ENCODE measurements around the gene CBLB. TPM values are rescaled to one million over a fixed set of nuclear protein-coding genes. Genes with fewer than 3 reads are reported as not detected.

The CBLB gene
- total RNA-seq, 1 experiment from 2014 or later: 23.9 TPM

DNA sequence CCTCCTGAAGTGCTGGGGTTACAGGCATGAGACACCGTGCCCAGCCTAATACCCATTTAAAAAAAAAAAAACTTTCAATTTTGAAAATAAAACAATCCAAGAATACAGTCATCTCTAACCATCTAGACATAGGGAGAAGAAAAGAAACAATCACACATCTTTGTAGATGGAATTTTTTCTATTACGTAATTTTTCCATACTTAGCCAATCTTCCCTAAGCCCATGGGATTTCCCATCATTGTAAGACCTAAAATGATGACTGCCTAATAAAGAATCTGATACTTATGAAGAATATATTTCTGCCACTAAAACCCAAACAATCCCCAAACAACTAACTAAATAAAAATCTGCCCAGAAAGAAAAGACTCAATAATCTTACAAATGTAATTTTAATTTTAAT is 88.7 kb downstream of the CBLB start:
- Histone ChIP-seq H3K4me3 (ENCODE audit: low read length) (no peak overlapping the region), H3K4me1 (ENCODE audit: insufficient read depth, low read length) (no peaks in the 10 kb centered on the region), H3K79me2 (ENCODE audit: low read length) (no peaks in the 10 kb centered on the region), H3K36me3 (ENCODE audit: low read depth, low read length) (no peaks in the 10 kb centered on the region), H3K9me3 (ENCODE audit: low read length) (no peaks in the 10 kb centered on the region), H2AFZ (ENCODE audit: low read length) (no peak overlapping the region), H3K27ac (ENCODE audit: low read length) (no peak overlapping the region), H3K27me3 (ENCODE audit: low read length) (no peaks in the 10 kb centered on the region), H4K20me1 (ENCODE audit: low read length) (no peaks in the 10 kb centered on the region), H3K4me2 (ENCODE audit: low read length) (no peak overlapping the region), H3K9ac (ENCODE audit: low read length) (no peak overlapping the region), H3F3A (ENCODE audit: low read length, unreplicated experiment) (no peaks in the 10 kb centered on the region), H3K9me2 (replicated peaks; ENCODE audit: low read length) (no peaks in the 10 kb centered on the region)
- intact Hi-C loops (cut with micrococcal nuclease): no loop called here
- TF ChIP-seq CTCF (conservative IDR thresholded peaks at IDR 0.05; ENCODE audit: low read depth, low read length): no peak
- TF ChIP-seq EZH2 (IDR thresholded peaks at IDR 0.05; ENCODE audit: low read length, unreplicated experiment): no peak
- no peak for TF ChIP-seq EZH2phosphoT487 (IDR thresholded peaks at IDR 0.05; ENCODE audit: borderline replicate concordance, low read length)
- ATAC-seq (no peak), DNase-seq (no peak)
- CTCF ChIA-PET: no interaction called here
- BruUV-seq (replicated peaks): no TSS peak
- POLR2A ChIA-PET (ENCODE audit: unreplicated experiment): interaction anchor here (0.5 kb wide), 1 partner anchor 89 kb away, joined by 3 read pairs; no protein-coding TSS in a partner anchor

DNA sequence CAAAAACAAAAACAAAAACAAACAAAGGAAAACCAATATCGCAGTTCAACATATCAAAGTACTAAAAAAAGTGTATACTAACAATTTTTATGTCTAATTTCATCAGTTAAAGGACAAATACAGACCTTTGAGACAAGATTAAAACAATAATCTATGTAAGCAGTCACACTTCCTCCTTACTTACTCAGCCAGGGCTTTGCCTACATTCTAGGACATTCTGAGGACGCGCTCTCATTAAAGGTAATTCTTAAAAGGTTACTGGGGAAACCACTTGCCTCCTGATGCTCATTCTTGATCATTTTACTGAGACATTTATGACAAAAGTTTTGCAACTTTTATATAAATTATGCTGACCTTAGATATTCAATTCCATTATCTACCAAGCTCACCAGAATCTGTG is 93.4 kb downstream of the CBLB start:
- Histone ChIP-seq H3K4me2 (ENCODE audit: low read length) (no peak overlapping the region), H3K9me2 (replicated peaks; ENCODE audit: low read length) (no peaks in the 10 kb centered on the region), H3K27me3 (ENCODE audit: low read length) (no peaks in the 10 kb centered on the region), H3F3A (ENCODE audit: low read length, unreplicated experiment) (no peaks in the 10 kb centered on the region), H3K4me3 (ENCODE audit: low read length) (no peak overlapping the region), H3K36me3 (ENCODE audit: low read depth, low read length) (no peaks in the 10 kb centered on the region), H3K4me1 (ENCODE audit: insufficient read depth, low read length) (no peaks in the 10 kb centered on the region), H3K9ac (ENCODE audit: low read length) (no peak overlapping the region), H2AFZ (ENCODE audit: low read length) (no peak overlapping the region), H4K20me1 (ENCODE audit: low read length) (no peaks in the 10 kb centered on the region), H3K27ac (ENCODE audit: low read length) (no peak overlapping the region), H3K9me3 (ENCODE audit: low read length) (no peaks in the 10 kb centered on the region), H3K79me2 (ENCODE audit: low read length) (no peaks in the 10 kb centered on the region)
- DNase-seq (no peak), ATAC-seq (no peak)
- no peak for TF ChIP-seq EZH2 (IDR thresholded peaks at IDR 0.05; ENCODE audit: low read length, unreplicated experiment)
- no peak for TF ChIP-seq EZH2phosphoT487 (IDR thresholded peaks at IDR 0.05; ENCODE audit: borderline replicate concordance, low read length)
- TF ChIP-seq CTCF (conservative IDR thresholded peaks at IDR 0.05; ENCODE audit: low read depth, low read length): no peak
- ChIA-PET CTCF (no interaction called here), POLR2A (ENCODE audit: unreplicated experiment) (no interaction called here)
- TSS peak; percentile 10 for BruUV-seq (replicated peaks)
- intact Hi-C loops (cut with micrococcal nuclease): no loop called here

DNA sequence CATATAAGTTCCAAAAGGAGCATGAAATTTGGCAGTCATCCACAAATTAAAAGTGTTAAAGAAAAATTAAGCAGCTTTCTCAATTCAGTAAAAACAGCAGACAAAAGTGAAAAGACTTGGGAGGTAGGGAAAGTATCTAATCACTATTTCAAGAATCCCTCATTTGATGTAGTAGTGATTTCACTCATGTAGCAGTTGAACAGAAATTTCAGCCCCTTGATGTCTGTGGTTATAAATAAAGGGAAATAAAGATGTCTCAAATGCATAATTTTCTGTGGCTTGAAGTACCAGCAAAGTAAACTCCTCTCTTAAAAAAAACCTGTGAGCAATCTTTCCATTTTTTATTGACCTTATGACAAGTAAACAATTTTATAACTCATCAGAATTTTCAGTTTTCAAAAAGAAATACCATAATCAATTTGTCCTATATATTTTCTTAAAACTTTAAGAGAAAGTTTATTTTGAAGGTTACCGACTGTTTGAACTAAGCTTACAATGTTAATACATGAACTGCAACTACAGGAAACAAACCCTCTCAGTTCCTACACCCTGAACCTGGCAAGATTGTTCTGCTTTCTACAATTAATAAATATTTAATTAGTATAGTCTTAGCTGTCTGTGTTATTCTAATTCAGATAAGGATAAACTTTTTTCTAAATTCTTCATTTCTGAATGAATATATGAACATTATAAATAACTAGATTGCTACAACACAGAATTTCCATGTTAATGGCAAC is 94.2 kb downstream of the CBLB start:
- Histone ChIP-seq H3K9me2 (replicated peaks; ENCODE audit: low read length) (no peaks in the 10 kb centered on the region), H3F3A (ENCODE audit: low read length, unreplicated experiment) (no peaks in the 10 kb centered on the region), H2AFZ (ENCODE audit: low read length) (no peak overlapping the region), H3K9ac (ENCODE audit: low read length) (no peak overlapping the region), H3K4me1 (ENCODE audit: insufficient read depth, low read length) (no peaks in the 10 kb centered on the region), H3K9me3 (ENCODE audit: low read length) (no peaks in the 10 kb centered on the region), H3K4me2 (ENCODE audit: low read length) (no peak overlapping the region), H3K36me3 (ENCODE audit: low read depth, low read length) (no peaks in the 10 kb centered on the region), H4K20me1 (ENCODE audit: low read length) (no peaks in the 10 kb centered on the region), H3K79me2 (ENCODE audit: low read length) (no peaks in the 10 kb centered on the region), H3K27ac (ENCODE audit: low read length) (no peak overlapping the region), H3K4me3 (ENCODE audit: low read length) (no peak overlapping the region), H3K27me3 (ENCODE audit: low read length) (no peaks in the 10 kb centered on the region)
- BruUV-seq (replicated peaks): no TSS peak
- TF ChIP-seq EZH2 (IDR thresholded peaks at IDR 0.05; ENCODE audit: low read length, unreplicated experiment) (no peak), EZH2phosphoT487 (IDR thresholded peaks at IDR 0.05; ENCODE audit: borderline replicate concordance, low read length) (no peak), CTCF (conservative IDR thresholded peaks at IDR 0.05; ENCODE audit: low read depth, low read length) (no peak)
- ChIA-PET CTCF (no interaction called here), POLR2A (ENCODE audit: unreplicated experiment) (no interaction called here)
- intact Hi-C loops (cut with micrococcal nuclease): no loop called here
- ATAC-seq: no peak
- DNase-seq: no peak

Data from PC-3 (cell line).